Measurements from ENCODE around the gene VEZF1. TPM values are rescaled to one million over a fixed set of nuclear protein-coding genes. Genes with fewer than 3 reads are reported as not detected.

The VEZF1 gene
- total and polyA plus RNA-seq, 2 of the 8 experiments (the other 6 are each of a cell fraction or from before 2014, with no cell fraction given) = 28.9 to 61.9 TPM

DNA sequence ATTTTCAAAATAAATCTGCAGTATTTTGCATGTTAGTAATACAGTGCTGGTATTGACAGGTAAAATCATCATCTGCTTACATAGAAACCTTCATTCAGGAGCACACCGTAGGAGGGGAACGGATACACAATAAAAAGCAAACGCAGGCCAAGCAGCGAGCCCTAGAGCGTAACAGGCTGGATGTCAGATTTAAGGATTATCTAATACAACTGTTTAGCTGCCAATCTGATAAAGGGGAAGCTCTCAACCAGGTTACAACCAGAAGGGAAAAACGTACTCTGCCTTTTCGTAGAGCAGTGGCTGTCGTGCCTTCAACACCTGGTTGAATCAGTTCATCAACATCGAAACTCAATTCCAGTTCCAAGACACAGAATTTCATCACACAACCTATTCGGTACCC, 16.5 kb downstream of the VEZF1 start:
- WGBS, 2 experiments (ENCODE audit: extremely low coverage in 1 of 2, insufficient coverage in 1 of 2, insufficient read length in 1 of 2, insufficient replicate concordance in 2 of 2, low coverage in 1 of 2, low lambda C conversion rate in 2 of 2, missing lambda C conversion rate in 1 of 2) = 88% methylated on average over 10 of the region's 10 CpGs; no CpG with 5 or more reads in 1 of the 2 experiments
- FAIRE-seq = no peak

More for the DNA sequence above, 16.5 kb downstream of the VEZF1 start:
- peaks cover 0 to 2% (median 0%) of the 10 kb centered on the region in 4 experiments; a peak in 1 of 7 replicates for H3K4me1 ChIP-seq (replicated peaks in 1 of 4; ENCODE audit: control insufficient read depth in 3 of 4, insufficient read depth in 4 of 4, low read length in 3 of 4)
- no peak overlapping the region for H2AK5ac ChIP-seq (ENCODE audit: low read depth, low read length)
- H4K5ac ChIP-seq (ENCODE audit: insufficient read length, low read depth, low read length) = no peak overlapping the region
- H2BK15ac ChIP-seq (ENCODE audit: low read length) = no peak overlapping the region
- H2BK120ac ChIP-seq (replicated peaks; ENCODE audit: low read depth, low read length) = no peak overlapping the region
- H3K36me3 ChIP-seq (ENCODE audit: control insufficient read depth in 2 of 4, insufficient read depth in 4 of 4, low read length in 3 of 4) = peaks cover 8 to 34% (median 23%) of the 10 kb centered on the region in 4 experiments
- no peak overlapping the region for H2BK12ac ChIP-seq (ENCODE audit: low read depth, low read length)
- no peaks in the 10 kb centered on the region for H3K23me2 ChIP-seq (ENCODE audit: low read depth, low read length)
- H3K56ac ChIP-seq (replicated peaks; ENCODE audit: insufficient read length, low read depth, low read length) = no peak overlapping the region
- no peak for DNase-seq (ENCODE audit: low read depth in 1 of 2, low spot score in 2 of 2)
- H3K27ac ChIP-seq (ENCODE audit: low read depth, low read length) = no peak overlapping the region
- no peaks in the 10 kb centered on the region for H3K79me2 ChIP-seq (ENCODE audit: control insufficient read depth in 1 of 2, insufficient read depth in 2 of 2, low read length in 2 of 2)
- H4K20me1 ChIP-seq (replicated peaks in 1 of 2; ENCODE audit: control insufficient read depth in 1 of 2, insufficient read depth in 2 of 2, low read length in 2 of 2) = peaks cover 0 to 1% of the 10 kb centered on the region in 2 experiments
- no peaks in the 10 kb centered on the region for H3K9me3 ChIP-seq (ENCODE audit: insufficient read depth in 2 of 2, low read depth in 1 of 2, low read length in 1 of 2)
- H3K4me2 ChIP-seq (ENCODE audit: insufficient read depth in 1 of 2, low read depth in 2 of 2, low read length in 2 of 2) = no peak overlapping the region
- no peak overlapping the region for H2AFZ ChIP-seq (ENCODE audit: low read length)
- no peak overlapping the region for H3K4ac ChIP-seq (replicated peaks; ENCODE audit: insufficient read length, low read depth, low read length)
- TF ChIP-seq, protein P1, sequence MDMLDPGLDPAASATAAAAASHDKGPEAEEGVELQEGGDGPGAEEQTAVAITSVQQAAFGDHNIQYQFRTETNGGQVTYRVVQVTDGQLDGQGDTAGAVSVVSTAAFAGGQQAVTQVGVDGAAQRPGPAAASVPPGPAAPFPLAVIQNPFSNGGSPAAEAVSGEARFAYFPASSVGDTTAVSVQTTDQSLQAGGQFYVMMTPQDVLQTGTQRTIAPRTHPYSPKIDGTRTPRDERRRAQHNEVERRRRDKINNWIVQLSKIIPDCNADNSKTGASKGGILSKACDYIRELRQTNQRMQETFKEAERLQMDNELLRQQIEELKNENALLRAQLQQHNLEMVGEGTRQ (IDR thresholded peaks at IDR 0.05; ENCODE audit: low read length) = no peak
- no peak for TF ChIP-seq BCL11A (IDR thresholded peaks at IDR 0.05; ENCODE audit: low read depth in 2 of 2, low read length in 2 of 2)
- TF ChIP-seq EGR1 (IDR thresholded peaks at IDR 0.05; ENCODE audit: borderline replicate concordance, low read depth, low read length) = no peak
- no peak for TF ChIP-seq CBX5 (IDR thresholded peaks at IDR 0.05; ENCODE audit: low read depth, low read length)
- H3K23ac ChIP-seq (ENCODE audit: insufficient read length) = no peak overlapping the region
- no peaks in the 10 kb centered on the region for H3K27me3 ChIP-seq (replicated peaks in 1 of 4; ENCODE audit: control insufficient read depth in 3 of 4, extremely low read depth in 1 of 4, insufficient read depth in 3 of 4, low read length in 3 of 4)
- no peak overlapping the region for H3K4me3 ChIP-seq (ENCODE audit: extremely low read depth in 1 of 4, insufficient read depth in 2 of 4, low read depth in 3 of 4, low read length in 4 of 4)
- no peak overlapping the region for H4K91ac ChIP-seq (replicated peaks; ENCODE audit: insufficient read length, low read length)
- ChIA-PET CTCF (ENCODE audit: partially characterized antibody) (interaction anchor here (0.9 to 11.1 kb wide), 11 partner anchors 10 to 144 kb away, joined by 3 to 96 read pairs (median 5); partner anchors contain the start of gene CUEDC1), POLR2A (ENCODE audit: partially characterized antibody) (interaction anchor here (0.6 to 5.8 kb wide), 8 partner anchors 10 to 476 kb away, joined by 3 to 27 read pairs (median 6); partner anchors contain the start of gene SRSF1)
- H3K14ac ChIP-seq (ENCODE audit: insufficient read length) = no peak overlapping the region
- H3K79me1 ChIP-seq (ENCODE audit: low read depth, low read length) = no peaks in the 10 kb centered on the region
- no peak overlapping the region for H2BK20ac ChIP-seq (ENCODE audit: low read length)
- H4K8ac ChIP-seq (ENCODE audit: extremely low read depth, insufficient read depth, low read length) = no peak overlapping the region
- no peak overlapping the region for H2BK5ac ChIP-seq (ENCODE audit: low read depth, low read length)
- no peak overlapping the region for H3K18ac ChIP-seq (ENCODE audit: extremely low read depth, low read length)
- H3K9ac ChIP-seq (replicated peaks in 1 of 4; ENCODE audit: extremely low read depth in 1 of 4, low read depth in 3 of 4, low read length in 3 of 4) = no peak overlapping the region

Data from H1 (cell line).